NCI-H748 treated with DMSO at 0.1 percent for 48 hours (cell line): ENCODE data around the gene ASTN2.

ENCODE experiments used
- DNase-seq: peaks from one replicate; lab custom pipeline; 2025; lab: John Stamatoyannopoulos, UW

Gene ASTN2

DNA sequence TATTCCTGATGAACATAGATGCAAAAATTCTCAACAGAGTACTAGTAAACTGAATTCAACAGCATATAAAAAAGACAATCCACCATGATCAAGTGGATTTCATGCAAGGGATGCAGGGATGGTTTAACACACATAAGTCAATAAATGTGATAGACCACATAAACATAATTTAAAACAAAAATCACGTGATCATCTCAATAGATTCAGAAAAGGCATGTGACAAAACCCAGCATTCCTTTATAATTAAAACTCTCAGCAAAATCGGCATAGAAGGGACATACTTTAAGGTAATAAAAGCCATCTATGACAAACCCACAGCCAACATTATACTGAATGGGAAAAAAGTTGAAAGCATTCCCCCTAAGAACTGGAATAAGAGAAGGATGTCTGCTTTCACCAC is 894.6 kb downstream of the ASTN2 start:
- no peak for DNase-seq

DNA sequence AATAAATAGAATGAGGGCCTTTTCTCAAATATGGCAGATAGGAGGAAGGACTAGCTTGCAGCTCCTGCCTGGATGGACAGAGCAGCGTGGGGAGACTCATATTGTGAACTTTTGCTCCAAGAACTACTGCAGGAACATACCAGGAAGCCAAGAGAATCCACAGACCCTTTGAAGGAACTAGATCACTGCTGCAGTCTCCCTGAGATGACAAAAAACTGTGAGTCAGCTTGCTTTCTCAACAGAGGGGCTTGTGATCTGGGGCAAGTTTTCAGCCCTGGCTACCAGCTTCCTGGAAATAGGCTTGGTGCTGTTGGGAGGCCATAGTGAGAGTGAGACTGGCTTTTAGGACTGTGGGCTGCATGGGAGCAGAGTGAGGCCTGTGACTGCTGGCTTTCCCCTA is 898.4 kb downstream of the ASTN2 start:
- no peak for DNase-seq

GRCh38 chr9:116515541-116515940 is 899.3 kb downstream of the ASTN2 start:
- DNase-seq = no peak

GRCh38 chr9:116506685-116507084 is 908.2 kb downstream of the ASTN2 start:
- DNase-seq = no peak

GRCh38 chr9:116504893-116505480 is 909.9 kb downstream of the ASTN2 start:
- no peak for DNase-seq

- no peak for DNase-seq
Observed at GRCh38 chr9:116504081-116504480, 910.8 kb downstream of the ASTN2 start.

DNA sequence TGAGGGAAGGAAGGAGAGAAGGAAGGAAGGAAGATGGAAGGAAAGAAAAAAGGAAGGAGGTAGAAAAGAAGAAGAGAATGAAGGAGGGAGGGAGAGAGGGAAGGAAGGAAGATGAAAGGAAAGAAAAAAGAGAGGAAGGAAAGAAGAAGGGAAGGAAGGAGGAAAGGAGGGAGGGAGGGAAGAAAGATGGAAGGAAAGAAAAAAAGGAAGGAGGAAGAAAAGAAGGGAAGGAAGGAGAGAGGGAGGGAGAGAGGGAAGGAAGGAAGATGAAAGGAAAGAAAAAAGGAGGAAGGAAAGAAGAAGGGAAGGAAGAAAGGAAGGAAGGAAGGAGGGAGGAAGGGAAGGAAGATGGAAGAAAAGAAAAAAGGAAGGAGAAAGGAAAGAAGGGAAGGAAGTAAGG is 912.1 kb downstream of the ASTN2 start:
- no peak for DNase-seq

DNA sequence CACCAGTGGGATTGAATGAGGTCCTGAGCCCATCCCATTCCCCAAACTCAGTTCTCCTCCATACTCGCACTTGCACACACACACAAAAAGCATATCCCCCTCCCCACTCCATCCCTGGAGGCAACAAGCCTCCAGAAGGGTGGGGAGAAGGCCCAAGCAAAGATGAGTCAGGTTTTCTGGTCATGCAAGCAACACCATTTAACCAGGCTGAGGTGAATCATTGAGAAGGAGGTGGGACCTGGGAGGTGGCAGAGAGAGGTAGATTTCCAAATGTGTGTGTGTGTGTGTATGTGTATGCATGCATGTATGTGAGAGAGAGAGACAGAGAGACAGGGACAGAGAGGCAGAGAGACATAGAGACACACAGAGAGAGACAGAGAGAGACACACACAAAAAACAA is 913.0 kb downstream of the ASTN2 start:
- no peak for DNase-seq

- DNase-seq = no peak
Observed at GRCh38 chr9:116499986-116500871, 914.6 kb downstream of the ASTN2 start.

DNA sequence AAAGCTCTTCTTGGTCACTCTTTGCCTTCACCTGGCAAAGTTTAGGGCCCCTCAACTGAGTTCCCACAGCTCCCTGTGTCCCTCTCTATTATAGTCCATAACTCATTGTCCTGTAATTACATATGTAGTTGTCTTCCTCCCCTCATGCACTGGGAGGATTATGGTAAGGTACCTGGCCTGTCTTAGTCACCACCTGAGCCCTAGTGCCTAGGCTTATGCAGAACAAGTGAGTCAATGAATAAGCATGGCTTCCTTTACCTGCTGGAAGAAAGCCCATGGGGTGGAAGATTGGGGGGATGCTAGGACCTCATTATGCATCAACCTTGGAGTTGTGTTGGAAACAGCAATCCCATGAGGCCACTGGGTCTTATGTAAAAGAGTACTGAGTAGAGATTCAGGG is 915.4 kb downstream of the ASTN2 start:
- no peak for DNase-seq

DNA sequence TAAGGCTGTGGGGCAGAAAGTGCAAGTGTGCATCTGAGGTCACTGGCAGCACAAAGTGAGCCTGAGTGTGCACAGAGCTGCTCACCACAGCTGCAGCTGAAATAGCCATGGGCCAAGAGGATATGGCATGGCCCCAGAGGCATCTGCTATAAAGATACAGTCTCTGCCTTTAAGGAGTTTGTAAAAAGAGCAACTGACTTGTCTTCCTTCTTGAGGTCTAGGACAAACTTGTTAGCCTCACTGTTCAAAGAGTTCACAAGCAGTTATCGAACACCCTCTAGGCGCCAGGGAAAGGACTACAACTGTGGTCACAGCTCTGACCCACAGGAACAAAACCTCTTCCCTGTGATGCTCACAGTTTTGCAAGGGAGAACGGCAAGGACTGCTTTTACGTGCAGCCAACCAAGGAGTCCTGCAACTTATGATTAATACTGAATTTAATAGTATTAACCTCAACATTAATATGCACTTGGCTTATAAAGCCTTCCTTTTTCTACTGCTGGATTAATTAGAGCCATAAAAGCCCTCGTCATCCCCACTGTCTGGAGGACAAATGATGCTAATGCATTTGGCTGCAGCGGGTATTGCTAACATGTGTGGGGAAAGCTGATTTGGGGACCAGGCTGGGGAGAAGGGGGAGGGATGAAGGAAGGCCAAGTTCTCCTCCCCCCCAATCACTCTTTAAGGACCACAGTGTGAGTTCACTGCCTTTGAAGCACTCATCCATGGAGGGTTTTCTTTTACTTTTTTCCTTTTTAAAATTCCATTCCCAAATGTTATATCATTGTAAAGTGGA is 917.6 kb downstream of the ASTN2 start:
- no peak for DNase-seq

- no peak for DNase-seq
Observed at GRCh38 chr9:116496167-116496566, 918.7 kb downstream of the ASTN2 start.

DNA sequence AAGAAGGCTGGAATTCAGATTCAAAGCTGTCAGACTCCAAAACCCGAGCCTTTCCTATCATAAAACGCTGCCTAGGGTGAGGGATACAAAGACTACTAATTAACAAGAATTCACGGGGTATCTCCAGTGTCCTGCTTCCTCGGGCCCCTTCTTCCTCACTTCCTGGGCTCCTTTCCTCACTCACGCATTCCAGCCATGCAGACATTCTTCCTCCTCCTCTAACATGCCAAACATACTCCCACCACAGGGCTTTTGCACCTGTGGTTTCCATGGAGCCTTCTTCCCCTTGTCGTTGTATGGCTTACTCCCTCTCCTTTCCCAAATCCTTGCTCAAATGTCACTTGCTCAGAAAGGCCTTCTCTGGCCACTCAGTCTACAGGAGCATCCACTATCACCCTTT is 919.1 kb downstream of the ASTN2 start:
- no peak for DNase-seq

GRCh38 chr9:116494815-116495634 is 919.8 kb downstream of the ASTN2 start:
- DNase-seq = no peak

DNA sequence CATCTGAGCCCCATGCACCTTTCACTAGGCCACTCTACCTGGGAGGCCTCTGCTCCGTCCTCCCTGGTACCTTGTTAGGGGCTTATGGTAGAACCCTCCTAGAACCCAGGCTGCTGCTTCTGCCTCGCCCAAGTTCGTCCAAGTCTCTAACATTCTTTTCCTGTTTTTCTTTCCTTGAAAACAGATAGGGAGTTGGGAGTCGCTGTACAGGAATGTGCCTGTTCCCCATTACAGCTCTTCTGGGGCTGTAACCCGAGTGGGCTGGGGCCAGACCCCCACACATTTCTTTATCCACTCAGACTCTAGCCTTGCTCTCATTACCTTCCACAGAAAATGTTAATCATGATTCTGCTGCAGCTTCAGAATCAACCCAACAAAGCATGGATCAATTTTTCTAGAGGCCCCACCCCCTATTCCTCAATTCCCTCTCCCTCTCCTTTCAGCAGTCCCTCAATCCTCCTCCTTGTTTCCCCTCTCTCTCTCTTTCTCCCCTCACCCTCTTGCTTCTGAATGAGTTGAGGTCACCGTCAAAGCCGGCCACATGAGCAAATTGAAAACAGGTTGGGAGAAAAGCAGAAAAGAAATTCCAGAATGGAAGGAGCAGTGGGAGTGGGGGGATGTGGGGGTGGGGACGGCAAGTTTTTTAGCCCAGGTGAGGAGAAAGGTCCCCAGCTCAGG is 921.5 kb downstream of the ASTN2 start:
- DNase-seq = no peak

GRCh38 chr9:116491659-116492058 is 923.2 kb downstream of the ASTN2 start:
- no peak for DNase-seq

GRCh38 chr9:116491219-116491618 is 923.6 kb downstream of the ASTN2 start:
- DNase-seq = no peak

DNA sequence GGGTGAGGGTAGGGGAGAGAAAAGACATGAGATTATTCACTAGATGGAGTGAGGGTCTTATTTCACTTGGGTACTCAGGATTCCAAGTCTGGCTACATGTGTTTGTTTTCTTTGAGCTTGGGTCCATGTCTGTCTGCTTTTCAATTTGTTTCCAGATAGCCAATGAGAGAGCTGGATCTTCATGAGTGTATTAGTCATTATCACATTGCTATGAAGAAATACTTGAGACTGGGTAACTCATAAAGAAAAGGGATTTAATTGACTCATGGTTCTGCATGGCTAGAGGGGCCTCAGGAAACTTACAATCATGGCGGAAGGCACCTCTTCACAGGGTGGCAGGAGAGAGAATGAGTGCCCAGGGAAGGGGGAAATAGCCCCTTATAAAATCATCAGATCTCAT is 924.5 kb downstream of the ASTN2 start:
- DNase-seq = no peak

GRCh38 chr9:116488373-116488772 is 926.5 kb downstream of the ASTN2 start:
- no peak for DNase-seq

- DNase-seq = no peak
Observed at GRCh38 chr9:116484492-116485061, 930.3 kb downstream of the ASTN2 start.
